K562 (cell line): Measurements from ENCODE around the gene ECI2. TPM values are rescaled to one million over a fixed set of nuclear protein-coding genes. Genes with fewer than 3 reads are reported as not detected.
A peak's percentile ranks its signal among the peaks of the same experiment; 100 is the strongest.

Experiments used
- BCL6 ChIP-seq: fragments of 250-450 bp; sonication (Bioruptor Pico); IDR thresholded peaks from 2 replicates; pipeline ENCODE4 v1.4.0; 2020
- E2F3 ChIP-seq: fragments of 250-450 bp; sonication (Bioruptor Pico); IDR thresholded peaks from 2 replicates; pipeline ENCODE4 v1.4.0; 2020; ENCODE audit warnings: mild to moderate bottlenecking
- ELF4 ChIP-seq: fragments of 450-650 bp; formaldehyde crosslinking; IDR thresholded peaks from 2 replicates; pipeline ENCODE4 v1.4.0; 2022; ENCODE audit warnings: missing genetic modification characterization
- FIP1L1 ChIP-seq: fragments of 200-400 bp; formaldehyde crosslinking; IDR thresholded peaks from 2 replicates; pipeline ENCODE4 v1.6.1; 2018; ENCODE audit warnings: mild to moderate bottlenecking, low read depth, low read length; ENCODE audit not compliant: poor library complexity, severe bottlenecking
- GABPA ChIP-seq: fragments of 200-800 bp; sonication (Bioruptor generic); conservative IDR thresholded peaks from 2 replicates; pipeline ENCODE4 v1.6.1; 2016; ENCODE audit warnings: low read depth, missing genetic modification characterization, missing compliant biosample characterization
- JUN ChIP-seq, 2 experiments: sonication (generic) in 1 of 2; formaldehyde crosslinking in 1 of 2; IDR thresholded peaks; 2 replicates each; pipeline versions ENCODE4 v1.6.1 to v1.8.0; 2012 to 2022; ENCODE audit warnings: borderline replicate concordance in 2 of 2, mild to moderate bottlenecking in 2 of 2, improper control_type of control experiment in 1 of 2, low read depth in 1 of 2, low read length in 1 of 2, missing genetic modification reagents in 1 of 2
- NFE2L1 ChIP-seq: fragments of 450-650 bp; IDR thresholded peaks from 2 replicates; pipeline ENCODE4 v1.6.1; 2016; ENCODE audit warnings: missing genetic modification characterization, low read depth, mild to moderate bottlenecking, missing compliant biosample characterization, moderate library complexity, borderline replicate concordance
- POLR3A ChIP-seq: IDR thresholded peaks from 2 replicates; pipeline ENCODE4 v1.6.1; 2011; ENCODE audit warnings: borderline replicate concordance, mild to moderate bottlenecking, moderate library complexity; ENCODE audit not compliant: insufficient read length, insufficient read depth; ENCODE audit errors: extremely low read depth
- SIN3A ChIP-seq, 2 experiments: fragments of 150-350 bp in 1 of 2; IDR thresholded peaks; 2 replicates each; pipeline ENCODE4 v1.6.1; 2011 to 2016; ENCODE audit warnings: borderline replicate concordance in 2 of 2, low read depth in 2 of 2, low read length in 2 of 2, mild to moderate bottlenecking in 2 of 2, moderate library complexity in 2 of 2; ENCODE audit not compliant: control insufficient read depth in 1 of 2
- U2AF1 ChIP-seq: fragments of 200-400 bp; formaldehyde crosslinking; optimal IDR thresholded peaks from 2 replicates; pipeline ENCODE3; 2017; ENCODE audit warnings: mild to moderate bottlenecking, low read depth, low read length, moderate library complexity
- ZNF583 ChIP-seq: fragments of 250-450 bp; sonication (Bioruptor Pico); IDR thresholded peaks from 2 replicates; pipeline ENCODE4 v1.4.0; 2020
- ZNF589 ChIP-seq: fragments of 200-800 bp; sonication (Bioruptor generic); IDR thresholded peaks from 2 replicates; pipeline ENCODE4 v1.6.1; 2016; ENCODE audit warnings: low read depth, missing genetic modification characterization, missing compliant biosample characterization
- ZNF644 ChIP-seq: fragments of 200-800 bp; sonication (Bioruptor generic); IDR thresholded peaks from 2 replicates; pipeline ENCODE4 v1.6.1; 2016; ENCODE audit warnings: low read depth, missing genetic modification characterization, missing compliant biosample characterization
- ZNF668 ChIP-seq: fragments of 250-450 bp; sonication (Bioruptor Pico); IDR thresholded peaks from 2 replicates; pipeline ENCODE4 v1.8.0; 2022; ENCODE audit warnings: mild to moderate bottlenecking, inconsistent platforms
- ZNF830 ChIP-seq: fragments of 250-450 bp; sonication (Bioruptor Pico); IDR thresholded peaks from 2 replicates; pipeline ENCODE4 v1.5.0; 2021; ENCODE audit warnings: mild to moderate bottlenecking
- polyA plus RNA-seq, 8 experiments: library from polyadenylated mRNA; depleted of rRNA in 4 of 8; stranded (reverse) in 5 of 8; unstranded in 3 of 8; fragments of >200 nt; fragmentation: Nextera tagmentation in 2 of 8; fragmentation: Illumina TruSeq in 1 of 8; extraction: Ambion mirVana in 2 of 8; extraction: Trizol in 1 of 8; gene quantifications; 2 replicates each; pipeline versions ENCODE4 v1.2.1 to v1.2.3, GENCODE V29; 2011 to 2014; ENCODE audit warnings: inconsistent platforms in 1 of 8, missing spikeins in 1 of 8
- total RNA-seq, 7 experiments: library from RNA; depleted of rRNA in 6 of 7; stranded (reverse); fragments of >200 nt in 6 of 7; fragmentation: Illumina TruSeq in 2 of 7; extraction: Trizol in 2 of 7; gene quantifications; 2 replicates each; pipeline versions ENCODE4 v1.2.1 to v1.2.3, GENCODE V29; 2011 to 2021; ENCODE audit warnings: low replicate concordance in 1 of 7
- TF ChIP-seq, protein P1 (sequence below): fragments of 250-450 bp; sonication (Bioruptor Pico); IDR thresholded peaks from 2 replicates; pipeline ENCODE4 v1.4.0; 2020; ENCODE audit warnings: mild to moderate bottlenecking, moderate library complexity
- TF ChIP-seq, protein P2 (sequence below): fragments of 450-650 bp; formaldehyde crosslinking; IDR thresholded peaks from 2 replicates; pipeline ENCODE4 v1.4.0; 2022; ENCODE audit warnings: missing genetic modification characterization
- TF ChIP-seq, protein P3 (sequence below): sonication (generic); formaldehyde crosslinking; IDR thresholded peaks from 2 replicates; pipeline ENCODE4 v1.8.0; 2023; ENCODE audit warnings: mild to moderate bottlenecking, missing genetic modification reagents
- TF ChIP-seq, protein P4 (sequence below): fragments of 250-450 bp; sonication (Bioruptor Pico); IDR thresholded peaks from 2 replicates; pipeline ENCODE4 v1.4.0; 2020; ENCODE audit warnings: mild to moderate bottlenecking, moderate library complexity, borderline replicate concordance

Gene ECI2
- total and polyA plus RNA-seq, 9 of the 15 experiments (the other 6 are each of a cell fraction or from before 2014, with no cell fraction given): 80.7 to 377 (median 142) TPM

DNA sequence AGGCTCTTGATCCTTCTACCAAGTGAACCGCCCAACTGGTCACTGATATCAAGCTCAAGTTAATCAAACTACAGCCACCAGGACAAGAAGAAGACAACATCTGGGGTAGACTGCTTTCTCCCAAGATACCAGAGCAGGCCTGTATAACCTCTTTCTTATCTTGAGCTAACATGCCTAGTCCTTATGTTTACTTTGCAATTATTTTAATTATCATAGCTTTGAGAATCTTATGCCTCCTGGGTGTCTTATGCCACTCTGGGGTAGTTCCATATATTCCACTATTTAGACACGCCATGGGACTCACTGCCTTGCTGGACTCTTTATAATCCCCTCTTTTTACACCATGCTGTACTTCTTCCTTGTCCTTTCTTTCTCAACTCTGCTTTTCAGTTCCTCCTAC lies 41.5 kb upstream of the ECI2 start (continued):
- no peak for TF ChIP-seq JUN (IDR thresholded peaks at IDR 0.05; ENCODE audit: borderline replicate concordance, low read depth, low read length)
- no peak for TF ChIP-seq JUN (CRISPR knock-in tag; IDR thresholded peaks at IDR 0.05; ENCODE audit: borderline replicate concordance)
- TF ChIP-seq ZNF644 (tag): peak; percentile 70; the same call in 1 of the 2 replicates
- TF ChIP-seq SIN3A (IDR thresholded peaks at IDR 0.05; ENCODE audit: borderline replicate concordance in 2 of 2, control insufficient read depth in 1 of 2, low read depth in 2 of 2, low read length in 2 of 2): no peak
- TF ChIP-seq BCL6 (CRISPR knock-in tag): no peak
- TF ChIP-seq U2AF1: no peak
- TF ChIP-seq, protein P1, sequence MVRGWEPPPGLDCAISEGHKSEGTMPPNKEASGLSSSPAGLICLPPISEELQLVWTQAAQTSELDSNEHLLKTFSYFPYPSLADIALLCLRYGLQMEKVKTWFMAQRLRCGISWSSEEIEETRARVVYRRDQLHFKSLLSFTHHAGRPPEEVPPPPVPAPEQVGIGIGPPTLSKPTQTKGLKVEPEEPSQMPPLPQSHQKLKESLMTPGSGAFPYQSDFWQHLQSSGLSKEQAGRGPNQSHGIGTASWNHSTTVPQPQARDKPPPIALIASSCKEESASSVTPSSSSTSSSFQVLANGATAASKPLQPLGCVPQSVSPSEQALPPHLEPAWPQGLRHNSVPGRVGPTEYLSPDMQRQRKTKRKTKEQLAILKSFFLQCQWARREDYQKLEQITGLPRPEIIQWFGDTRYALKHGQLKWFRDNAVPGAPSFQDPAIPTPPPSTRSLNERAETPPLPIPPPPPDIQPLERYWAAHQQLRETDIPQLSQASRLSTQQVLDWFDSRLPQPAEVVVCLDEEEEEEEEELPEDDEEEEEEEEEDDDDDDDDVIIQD (CRISPR knock-in tag): no peak
- no peak for TF ChIP-seq GABPA (tag)
- TF ChIP-seq ZNF830 (CRISPR knock-in tag): no peak
- TF ChIP-seq, protein P2, sequence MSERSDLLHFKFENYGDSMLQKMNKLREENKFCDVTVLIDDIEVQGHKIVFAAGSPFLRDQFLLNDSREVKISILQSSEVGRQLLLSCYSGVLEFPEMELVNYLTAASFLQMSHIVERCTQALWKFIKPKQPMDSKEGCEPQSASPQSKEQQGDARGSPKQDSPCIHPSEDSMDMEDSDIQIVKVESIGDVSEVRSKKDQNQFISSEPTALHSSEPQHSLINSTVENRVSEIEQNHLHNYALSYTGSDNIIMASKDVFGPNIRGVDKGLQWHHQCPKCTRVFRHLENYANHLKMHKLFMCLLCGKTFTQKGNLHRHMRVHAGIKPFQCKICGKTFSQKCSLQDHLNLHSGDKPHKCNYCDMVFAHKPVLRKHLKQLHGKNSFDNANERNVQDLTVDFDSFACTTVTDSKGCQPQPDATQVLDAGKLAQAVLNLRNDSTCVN (CRISPR knock-in tag): no peak
- no peak for TF ChIP-seq POLR3A
- TF ChIP-seq E2F3 (CRISPR knock-in tag): no peak
- TF ChIP-seq ZNF589 (CRISPR knock-in tag): peak; percentile 95
- TF ChIP-seq FIP1L1: no peak
- TF ChIP-seq, protein P3, sequence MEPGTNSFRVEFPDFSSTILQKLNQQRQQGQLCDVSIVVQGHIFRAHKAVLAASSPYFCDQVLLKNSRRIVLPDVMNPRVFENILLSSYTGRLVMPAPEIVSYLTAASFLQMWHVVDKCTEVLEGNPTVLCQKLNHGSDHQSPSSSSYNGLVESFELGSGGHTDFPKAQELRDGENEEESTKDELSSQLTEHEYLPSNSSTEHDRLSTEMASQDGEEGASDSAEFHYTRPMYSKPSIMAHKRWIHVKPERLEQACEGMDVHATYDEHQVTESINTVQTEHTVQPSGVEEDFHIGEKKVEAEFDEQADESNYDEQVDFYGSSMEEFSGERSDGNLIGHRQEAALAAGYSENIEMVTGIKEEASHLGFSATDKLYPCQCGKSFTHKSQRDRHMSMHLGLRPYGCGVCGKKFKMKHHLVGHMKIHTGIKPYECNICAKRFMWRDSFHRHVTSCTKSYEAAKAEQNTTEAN: no peak
- TF ChIP-seq NFE2L1: no peak
- TF ChIP-seq ELF4 (CRISPR knock-in tag): no peak
- no peak for TF ChIP-seq ZNF668 (CRISPR knock-in tag)
- TF ChIP-seq, protein P4, sequence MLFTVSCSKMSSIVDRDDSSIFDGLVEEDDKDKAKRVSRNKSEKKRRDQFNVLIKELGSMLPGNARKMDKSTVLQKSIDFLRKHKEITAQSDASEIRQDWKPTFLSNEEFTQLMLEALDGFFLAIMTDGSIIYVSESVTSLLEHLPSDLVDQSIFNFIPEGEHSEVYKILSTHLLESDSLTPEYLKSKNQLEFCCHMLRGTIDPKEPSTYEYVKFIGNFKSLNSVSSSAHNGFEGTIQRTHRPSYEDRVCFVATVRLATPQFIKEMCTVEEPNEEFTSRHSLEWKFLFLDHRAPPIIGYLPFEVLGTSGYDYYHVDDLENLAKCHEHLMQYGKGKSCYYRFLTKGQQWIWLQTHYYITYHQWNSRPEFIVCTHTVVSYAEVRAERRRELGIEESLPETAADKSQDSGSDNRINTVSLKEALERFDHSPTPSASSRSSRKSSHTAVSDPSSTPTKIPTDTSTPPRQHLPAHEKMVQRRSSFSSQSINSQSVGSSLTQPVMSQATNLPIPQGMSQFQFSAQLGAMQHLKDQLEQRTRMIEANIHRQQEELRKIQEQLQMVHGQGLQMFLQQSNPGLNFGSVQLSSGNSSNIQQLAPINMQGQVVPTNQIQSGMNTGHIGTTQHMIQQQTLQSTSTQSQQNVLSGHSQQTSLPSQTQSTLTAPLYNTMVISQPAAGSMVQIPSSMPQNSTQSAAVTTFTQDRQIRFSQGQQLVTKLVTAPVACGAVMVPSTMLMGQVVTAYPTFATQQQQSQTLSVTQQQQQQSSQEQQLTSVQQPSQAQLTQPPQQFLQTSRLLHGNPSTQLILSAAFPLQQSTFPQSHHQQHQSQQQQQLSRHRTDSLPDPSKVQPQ (CRISPR knock-in tag): no peak
- TF ChIP-seq ZNF583 (CRISPR knock-in tag): no peak
